Stimulated activated CD4-positive, alpha-beta T cell treated with anti-CD3 and anti-CD28 coated beads, Interleukin-12 subunit alpha, Interleukin-12 subunit beta, amount 100 ng/mL, for 48 hours (primary cell): ENCODE data around the gene TMX2.
"Not testable (repeated sequence)": the region's sequence is repeated elsewhere in the genome, so short reads cannot be mapped to it uniquely, and the experiment has no call there.

Source experiments
- DNase-seq, 3 donors: peaks; one replicate each; pipeline ENCODE4 v3.0.0-alpha.2; 2020; ENCODE audit warnings: low read depth in 2 of 3, low spot score in 1 of 3

The TMX2 gene

GRCh38 chr11:57712256-57713150, at the start of gene TMX2:
TSS of gene TMX2 (plus strand) at chr11:57712593. CDS start at chr11:57712619, 26 bp downstream.
- peak; percentile 80 to 86 (median 81) for DNase-seq

- no peak for DNase-seq
Measured at GRCh38 chr11:57662893-57663292, 49.5 kb upstream of the TMX2 start.

- DNase-seq, result no peak
Measured at GRCh38 chr11:57663975-57664374, 48.4 kb upstream of the TMX2 start.

GRCh38 chr11:57667117-57667735, 45.2 kb upstream of the TMX2 start:
- DNase-seq, result peak; percentile 38 to 89 (median 87)

- DNase-seq, result peak; percentile 97 to 100 (median 99)
Measured at GRCh38 chr11:57667736-57668433, 44.5 kb upstream of the TMX2 start, which contains the start of gene ZDHHC5. TSS of gene ZDHHC5 (plus strand) at chr11:57668114. CDS start at chr11:57673091, 4,977 bp downstream.

- peak in 1 of 3 donors; percentile 37 for DNase-seq
Measured at GRCh38 chr11:57668434-57668782, 44.0 kb upstream of the TMX2 start.

- DNase-seq, result no peak
Measured at GRCh38 chr11:57674251-57674650, 38.1 kb upstream of the TMX2 start.

GRCh38 chr11:57675176-57675941, 37.0 kb upstream of the TMX2 start:
- DNase-seq, result no peak

GRCh38 chr11:57679396-57679795, 33.0 kb upstream of the TMX2 start:
- no peak for DNase-seq

- DNase-seq, result no peak
Measured at GRCh38 chr11:57680552-57680874, 31.9 kb upstream of the TMX2 start.

GRCh38 chr11:57681168-57681567, 31.2 kb upstream of the TMX2 start:
- no peak for DNase-seq

- not testable (repeated sequence) for DNase-seq
Measured at GRCh38 chr11:57690474-57690873, 21.9 kb upstream of the TMX2 start.

GRCh38 chr11:57698843-57699365, 13.5 kb upstream of the TMX2 start:
- no peak for DNase-seq

GRCh38 chr11:57699813-57700212, 12.6 kb upstream of the TMX2 start:
- no peak for DNase-seq

- DNase-seq, result no peak
Measured at GRCh38 chr11:57700425-57700824, 12.0 kb upstream of the TMX2 start.

- DNase-seq, result no peak
Measured at GRCh38 chr11:57703341-57703740, 9.1 kb upstream of the TMX2 start.

- DNase-seq, result no peak
Measured at GRCh38 chr11:57704932-57705331, 7.5 kb upstream of the TMX2 start.

GRCh38 chr11:57705432-57705831, 7.0 kb upstream of the TMX2 start:
- not testable (repeated sequence) for DNase-seq

- no peak for DNase-seq
Measured at GRCh38 chr11:57709802-57710367, 2.5 kb upstream of the TMX2 start.

- DNase-seq, result peak; percentile 61 to 68 (median 63)
Measured at GRCh38 chr11:57711414-57712255, 758 bp upstream of the TMX2 start, which contains the start of gene MED19. TSS of gene MED19 (minus strand) at chr11:57712215. CDS start at chr11:57712179, 36 bp downstream.
